Urinary bladder (tissue), 4 donors: ENCODE results near the gene FRRS1L. TPM values are rescaled to one million over a fixed set of nuclear protein-coding genes. Genes with fewer than 3 reads are reported as not detected.
A peak's percentile ranks its signal among the peaks of the same experiment; 100 is the strongest.

Experiments used
- DNase-seq: peaks from one replicate; pipeline ENCODE4 v3.0.0-alpha.2; 2015; ENCODE audit errors: extremely low spot score
- H3K27ac ChIP-seq: one replicate; pipeline ENCODE4 v1.5.1; 2013; ENCODE audit warnings: low read depth, mild to moderate bottlenecking, moderate library complexity
- H3K36me3 ChIP-seq: one replicate; pipeline ENCODE4 v1.6.1; 2013; ENCODE audit warnings: mild to moderate bottlenecking, moderate library complexity; ENCODE audit not compliant: insufficient read depth
- H3K4me1 ChIP-seq: one replicate; pipeline ENCODE4 v1.6.1; 2013; ENCODE audit warnings: mild to moderate bottlenecking, moderate library complexity; ENCODE audit not compliant: insufficient read depth
- H3K4me3 ChIP-seq: one replicate; pipeline ENCODE4 v1.5.1; 2013; ENCODE audit warnings: low read depth, low read length
- WGBS: extraction: QIAGEN DNeasy Blood & Tissue Kit; methylation state at CpG from one replicate; pipeline ENCODE4 v1.1.7; 2013; 5-methylcytosine and 5-hydroxymethylcytosine counted together
- polyA plus RNA-seq: library from polyadenylated mRNA; stranded (reverse); fragments of 200-250 nt; gene quantifications from one replicate; pipeline ENCODE4 v1.2.3, GENCODE V29; 2013
- total RNA-seq: library from RNA; depleted of rRNA; stranded (reverse); fragments of >200 nt; gene quantifications from one replicate; pipeline ENCODE4 v1.2.3, GENCODE V29; 2014
- donor health status: healthy with polysubstance abuse.
- donor health status: healthy.

FRRS1L gene
- total and polyA plus RNA-seq, 2 donors: 0.44 to 7.8 TPM

DNA sequence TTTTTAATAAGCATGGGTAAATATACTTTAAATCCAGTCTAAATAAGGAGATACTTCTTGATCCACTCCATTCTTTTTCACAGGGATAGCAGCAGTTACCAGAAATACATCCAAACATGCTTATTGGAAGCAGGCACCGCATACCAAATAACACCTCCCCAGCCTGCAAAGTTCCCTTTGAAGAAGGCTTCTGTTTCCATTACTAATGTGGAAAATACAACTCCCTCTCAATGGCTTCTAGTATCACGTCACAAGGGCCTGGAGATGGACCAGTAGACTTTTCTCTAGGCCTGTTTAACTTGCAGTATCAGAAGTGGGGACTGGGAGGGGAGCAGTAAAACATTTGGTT lies 68.1 kb downstream of the FRRS1L start:
- Histone ChIP-seq H3K27ac (no peak overlapping the region), H3K36me3 (peaks cover 2% of the 10 kb centered on the region), H3K4me3 (no peak overlapping the region), H3K4me1 (no peaks in the 10 kb centered on the region)
- DNase-seq: no peak
- 40% methylated on average over 2 of the region's 2 CpGs for WGBS

GRCh38 chr9:109098171-109098959 lies 68.7 kb downstream of the FRRS1L start:
- peaks cover 2% of the 10 kb centered on the region for H3K36me3 ChIP-seq
- H3K27ac ChIP-seq: peak overlapping the region; percentile 61
- H3K4me3 ChIP-seq: no peak overlapping the region
- 26% methylated on average over 4 of the region's 4 CpGs for WGBS
- no peak for DNase-seq
- no peaks in the 10 kb centered on the region for H3K4me1 ChIP-seq

GRCh38 chr9:109097146-109097545 lies 69.9 kb downstream of the FRRS1L start:
- Histone ChIP-seq H3K4me1 (no peaks in the 10 kb centered on the region), H3K27ac (no peak overlapping the region), H3K36me3 (peaks cover 4% of the 10 kb centered on the region), H3K4me3 (no peak overlapping the region)
- 96% methylated on average over 4 of the region's 4 CpGs for WGBS
- DNase-seq: no peak

DNA sequence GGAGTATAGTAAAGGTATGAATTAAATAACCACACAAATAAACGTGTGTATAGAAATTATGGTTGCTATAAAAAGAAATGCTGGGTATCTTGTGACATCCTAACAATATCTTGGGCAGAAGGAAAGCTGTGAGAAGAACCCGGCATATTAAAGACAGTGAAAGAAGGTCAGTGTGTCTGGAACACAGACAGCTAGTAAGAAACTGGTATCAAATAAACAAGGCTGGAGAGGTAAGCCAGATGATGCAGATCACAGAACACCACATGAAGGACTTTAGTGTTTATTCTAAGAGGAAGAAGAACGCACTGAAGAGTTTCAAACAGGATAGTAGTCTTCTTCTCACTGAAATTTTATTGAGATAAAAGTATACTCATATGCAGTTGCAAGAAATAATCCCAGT lies 71.7 kb downstream of the FRRS1L start:
- Histone ChIP-seq H3K4me3 (no peak overlapping the region), H3K4me1 (no peaks in the 10 kb centered on the region), H3K27ac (no peak overlapping the region), H3K36me3 (peaks cover 4% of the 10 kb centered on the region)
- 53% methylated on average over 3 of the region's 3 CpGs for WGBS
- no peak for DNase-seq

DNA sequence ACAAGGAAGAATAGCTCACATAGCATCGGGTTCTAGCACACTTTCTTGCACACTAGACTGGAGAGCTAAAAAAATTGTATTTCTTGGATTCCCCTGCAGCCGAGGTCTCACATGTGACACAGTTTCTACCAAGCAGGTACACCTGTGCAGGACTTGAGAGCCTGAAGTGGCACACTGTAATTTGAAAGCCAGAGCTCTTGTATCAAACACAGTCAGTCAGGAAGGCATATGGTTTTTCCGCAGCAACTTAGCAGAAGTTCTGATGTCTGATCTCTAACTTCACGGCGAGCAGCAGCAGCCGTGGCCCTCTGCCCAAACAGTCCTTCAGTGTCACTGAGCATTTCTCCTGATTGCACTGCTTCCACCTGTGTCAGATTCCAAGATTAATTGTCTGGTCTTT lies 72.8 kb downstream of the FRRS1L start:
- Histone ChIP-seq H3K36me3 (peaks cover 6% of the 10 kb centered on the region), H3K4me3 (no peak overlapping the region), H3K27ac (no peak overlapping the region), H3K4me1 (no peaks in the 10 kb centered on the region)
- no peak for DNase-seq
- WGBS: 90% methylated on average over 6 of the region's 6 CpGs

GRCh38 chr9:109092587-109092986 lies 74.5 kb downstream of the FRRS1L start:
- Histone ChIP-seq H3K27ac (no peak overlapping the region), H3K4me1 (no peaks in the 10 kb centered on the region), H3K36me3 (peaks cover 6% of the 10 kb centered on the region), H3K4me3 (no peak overlapping the region)
- DNase-seq: no peak
- WGBS: 71% methylated on average over 1 of the region's 1 CpG

DNA sequence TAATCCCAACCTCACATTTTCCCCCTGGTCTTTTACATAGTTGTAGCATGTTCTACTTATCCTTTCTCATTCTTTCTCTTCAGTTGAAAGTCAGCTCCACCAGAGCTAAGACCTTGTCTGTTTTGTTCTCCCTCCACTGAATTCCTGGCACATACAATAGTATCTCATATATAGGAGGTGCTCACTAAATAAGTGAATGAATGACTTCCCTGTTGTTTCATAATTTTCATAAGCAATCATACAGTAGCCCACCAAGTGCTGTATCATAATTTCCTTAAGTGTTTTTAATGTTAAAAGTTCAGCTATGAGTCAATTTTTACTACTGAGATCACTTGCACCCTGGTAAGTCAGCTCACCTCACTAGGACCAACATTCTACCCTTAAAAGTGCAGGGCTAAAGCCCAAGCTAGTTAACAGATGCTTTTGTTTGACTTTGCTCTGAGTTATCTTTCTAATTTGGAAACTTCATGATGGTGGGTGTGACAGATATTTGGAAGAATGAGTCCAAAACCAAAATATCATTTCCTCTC lies 74.9 kb downstream of the FRRS1L start:
- Histone ChIP-seq H3K27ac (no peak overlapping the region), H3K36me3 (peaks cover 6% of the 10 kb centered on the region)
- DNase-seq: no peak

DNA sequence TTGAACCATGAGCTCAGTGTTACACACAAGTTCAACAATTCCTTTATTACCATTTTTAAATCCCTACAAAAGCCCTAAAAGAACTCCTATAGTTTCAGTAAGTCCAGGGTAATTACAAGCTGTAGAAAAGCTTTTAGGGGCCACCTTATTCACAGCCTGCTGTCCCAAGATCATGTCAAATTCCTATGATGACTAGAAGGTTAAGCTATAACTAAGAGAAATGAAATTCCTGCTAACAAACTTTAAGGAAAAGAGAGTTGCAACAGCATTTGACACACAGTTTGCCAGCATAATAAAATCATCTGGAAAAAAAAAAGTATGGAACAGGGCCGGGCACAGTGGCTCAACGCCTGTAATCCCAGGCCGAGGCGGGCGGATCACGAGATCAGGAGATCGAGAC lies 78.8 kb downstream of the FRRS1L start:
- WGBS: 95% methylated on average over 7 of the region's 7 CpGs
- no peak for DNase-seq
- Histone ChIP-seq H3K4me3 (no peak overlapping the region), H3K36me3 (peaks cover 6% of the 10 kb centered on the region), H3K4me1 (no peaks in the 10 kb centered on the region), H3K27ac (no peak overlapping the region)

More for the DNA sequence above, 74.9 kb downstream of the FRRS1L start:
- Histone ChIP-seq H3K4me1 (no peaks in the 10 kb centered on the region), H3K4me3 (no peak overlapping the region)

DNA sequence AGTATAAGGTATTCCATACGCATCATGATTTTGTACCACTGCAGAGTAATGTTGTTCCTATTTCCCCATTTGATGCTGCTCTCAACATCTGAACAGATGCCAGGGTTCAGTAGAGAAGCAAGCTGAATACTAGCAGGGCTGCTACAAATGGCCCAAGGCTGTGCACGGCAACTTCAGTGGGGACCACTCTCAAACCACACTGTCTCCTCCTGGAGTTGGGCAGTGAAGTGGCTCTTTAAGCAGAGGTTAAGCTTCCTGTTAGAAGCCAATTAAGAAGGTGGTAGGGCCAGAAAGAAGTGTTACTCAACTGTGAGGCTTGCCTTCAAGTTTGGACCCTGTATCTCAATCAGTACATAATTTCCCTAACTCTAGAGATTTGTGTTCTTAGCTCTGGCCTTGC lies 79.3 kb downstream of the FRRS1L start:
- H3K4me3 ChIP-seq: no peak overlapping the region
- WGBS: 81% methylated on average over 2 of the region's 2 CpGs
- no peaks in the 10 kb centered on the region for H3K4me1 ChIP-seq
- no peak overlapping the region for H3K27ac ChIP-seq
- H3K36me3 ChIP-seq: peaks cover 6% of the 10 kb centered on the region
- DNase-seq: no peak

DNA sequence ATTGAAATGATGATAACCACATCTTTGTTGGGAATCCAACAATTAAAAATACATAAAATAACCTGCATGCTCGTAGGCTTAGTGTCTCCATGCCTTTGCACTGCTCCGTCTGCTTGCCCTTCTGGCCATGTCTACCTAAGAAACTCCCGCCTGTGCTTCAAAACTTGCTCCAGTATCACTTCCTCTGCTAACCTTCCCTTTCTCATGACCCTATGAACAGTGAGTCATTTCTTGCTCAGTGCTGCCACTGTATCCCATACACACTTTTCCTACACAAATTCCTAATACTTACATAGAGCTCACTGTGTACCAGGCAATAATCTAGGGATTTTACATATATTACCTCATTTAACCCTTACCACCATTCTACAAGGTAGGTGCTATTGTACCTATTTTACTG lies 80.8 kb downstream of the FRRS1L start:
- WGBS: 92% methylated on average over 3 of the region's 3 CpGs

DNA sequence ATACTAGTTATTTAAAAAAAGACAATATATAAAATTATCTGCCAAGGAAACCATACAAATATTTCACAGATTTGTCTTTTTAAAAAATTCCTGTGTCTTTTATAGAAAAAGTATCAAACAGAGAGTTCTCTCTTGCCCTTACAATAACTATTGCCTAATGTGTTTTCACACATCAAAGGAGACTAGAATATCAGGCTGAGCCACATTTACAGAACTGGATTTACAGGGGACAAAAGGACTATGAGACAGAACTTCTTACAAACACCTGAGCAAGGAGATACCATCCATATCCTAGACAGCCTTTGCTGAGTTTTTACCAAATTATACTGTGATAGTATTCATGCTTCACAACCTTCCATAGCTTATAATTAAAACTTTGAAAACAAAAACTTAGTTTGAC lies 81.5 kb downstream of the FRRS1L start:
- H3K4me3 ChIP-seq: no peak overlapping the region
- no peak overlapping the region for H3K27ac ChIP-seq
- no peak for DNase-seq
- no peaks in the 10 kb centered on the region for H3K4me1 ChIP-seq
- peaks cover 5% of the 10 kb centered on the region for H3K36me3 ChIP-seq

More for the DNA sequence above, 80.8 kb downstream of the FRRS1L start:
- Histone ChIP-seq H3K4me1 (no peaks in the 10 kb centered on the region), H3K27ac (no peak overlapping the region), H3K4me3 (no peak overlapping the region), H3K36me3 (peaks cover 5% of the 10 kb centered on the region)
- DNase-seq: no peak

- no peak overlapping the region for H3K4me3 ChIP-seq
- H3K36me3 ChIP-seq: peaks cover 4% of the 10 kb centered on the region
- no peak overlapping the region for H3K27ac ChIP-seq
- no peak for DNase-seq
- H3K4me1 ChIP-seq: no peaks in the 10 kb centered on the region
- 94% methylated on average over 4 of the region's 4 CpGs for WGBS
These were observed 83.1 kb downstream of the FRRS1L start for GRCh38 chr9:109083813-109084405.

DNA sequence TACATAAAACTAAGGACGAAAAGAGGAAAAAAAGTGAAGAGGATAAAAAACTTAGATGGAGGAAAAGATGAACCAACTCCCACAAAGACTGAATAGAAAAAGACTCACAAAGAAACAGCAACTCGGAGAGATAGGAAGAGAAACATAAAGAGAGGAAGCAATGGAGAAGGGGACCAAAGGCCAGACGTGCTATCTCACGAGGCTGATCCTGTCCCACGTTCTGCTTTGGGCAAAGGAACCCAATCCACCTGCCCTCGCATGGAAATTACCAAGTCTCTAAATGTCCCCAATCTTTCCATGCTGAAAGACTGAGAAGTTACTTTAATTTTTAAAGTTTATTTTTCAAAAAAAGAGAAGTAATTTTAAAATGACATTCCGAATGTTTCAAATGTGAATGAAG lies 83.9 kb downstream of the FRRS1L start:
- Histone ChIP-seq H3K27ac (no peak overlapping the region), H3K36me3 (peaks cover 7% of the 10 kb centered on the region), H3K4me1 (no peaks in the 10 kb centered on the region), H3K4me3 (no peak overlapping the region)
- DNase-seq: no peak
- 89% methylated on average over 7 of the region's 7 CpGs for WGBS

DNA sequence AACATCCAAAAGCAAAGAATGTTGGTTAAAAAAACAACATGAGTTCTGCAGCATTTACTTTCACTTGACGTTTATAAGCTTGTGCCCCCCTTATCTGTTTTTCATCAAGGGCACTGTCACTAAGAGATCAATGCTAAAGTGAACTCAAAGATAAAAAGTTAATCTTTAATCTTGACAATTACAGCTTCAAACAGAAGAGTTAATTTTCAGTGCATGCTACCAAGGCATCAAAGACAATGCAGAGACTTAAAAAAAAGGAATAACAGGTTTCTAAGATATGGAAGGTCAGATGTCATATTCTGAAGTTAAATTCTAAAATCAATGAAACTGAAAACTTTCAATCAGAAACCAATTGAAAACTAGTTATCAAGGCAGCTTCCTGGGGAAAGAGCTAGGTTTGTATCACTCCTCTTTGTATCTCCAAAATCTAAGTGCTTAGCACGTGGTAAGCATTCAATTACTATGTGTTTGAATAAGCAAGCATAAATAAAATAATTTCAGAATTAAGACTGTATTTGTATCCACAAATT lies 84.9 kb downstream of the FRRS1L start:
- WGBS: 67% methylated on average over 2 of the region's 2 CpGs
- H3K4me3 ChIP-seq: no peak overlapping the region
- no peak overlapping the region for H3K27ac ChIP-seq

More for the DNA sequence above, 84.9 kb downstream of the FRRS1L start:
- no peaks in the 10 kb centered on the region for H3K4me1 ChIP-seq
- H3K36me3 ChIP-seq: peaks cover 7% of the 10 kb centered on the region
- no peak for DNase-seq
